ENCODE measurements around the gene GPC3.
"Not testable (repeated sequence)": the region's sequence is repeated elsewhere in the genome, so short reads cannot be mapped to it uniquely, and the experiment has no call there.

Gene GPC3

DNA sequence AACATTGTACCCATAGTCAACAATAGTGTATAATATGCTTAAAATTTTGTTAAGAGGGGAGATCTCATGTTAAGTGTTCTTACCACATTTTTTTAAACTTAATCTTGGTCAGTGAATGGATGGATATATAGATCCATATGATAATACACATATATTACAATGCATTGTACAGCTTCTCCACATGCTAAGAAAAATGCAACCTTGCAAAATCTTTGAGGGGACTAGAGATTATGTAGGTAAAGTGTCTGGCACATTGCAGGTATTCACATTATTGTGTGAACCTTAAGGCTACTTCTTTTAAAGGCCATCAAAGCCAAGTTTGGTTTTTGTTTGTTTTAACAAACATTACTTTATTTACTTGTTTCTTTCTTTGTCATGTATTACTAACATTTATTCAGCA is 10.4 kb upstream of the GPC3 start:
- no peak for DNase-seq (ENCODE audit: low read depth)

- no peak for DNase-seq (ENCODE audit: low read depth)
Observed at GRCh38 chrX:133994576-133994975, 9.2 kb upstream of the GPC3 start.

GRCh38 chrX:133992882-133993281 is 7.5 kb upstream of the GPC3 start:
- no peak for DNase-seq (ENCODE audit: low read depth)

DNA sequence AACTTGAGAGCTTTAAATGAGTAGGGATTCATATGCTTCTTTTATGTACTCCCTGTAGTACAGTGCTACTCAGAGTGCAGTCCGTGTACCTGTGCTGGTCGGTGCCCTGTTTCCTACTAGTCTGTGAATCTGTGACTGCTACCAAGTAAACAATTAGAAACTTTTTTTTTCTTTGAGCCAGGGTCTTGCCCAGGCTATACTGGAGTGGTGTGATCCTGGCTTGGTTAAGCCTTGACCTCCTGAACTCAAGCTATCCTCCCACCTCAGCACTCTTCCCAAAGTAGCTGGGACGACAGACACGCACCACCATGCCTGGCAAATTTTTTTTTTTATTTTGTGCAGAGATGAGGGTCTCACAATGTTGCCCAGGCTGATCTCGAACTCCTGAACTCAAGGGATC is 6.4 kb upstream of the GPC3 start:
- DNase-seq (ENCODE audit: low read depth), result no peak

DNA sequence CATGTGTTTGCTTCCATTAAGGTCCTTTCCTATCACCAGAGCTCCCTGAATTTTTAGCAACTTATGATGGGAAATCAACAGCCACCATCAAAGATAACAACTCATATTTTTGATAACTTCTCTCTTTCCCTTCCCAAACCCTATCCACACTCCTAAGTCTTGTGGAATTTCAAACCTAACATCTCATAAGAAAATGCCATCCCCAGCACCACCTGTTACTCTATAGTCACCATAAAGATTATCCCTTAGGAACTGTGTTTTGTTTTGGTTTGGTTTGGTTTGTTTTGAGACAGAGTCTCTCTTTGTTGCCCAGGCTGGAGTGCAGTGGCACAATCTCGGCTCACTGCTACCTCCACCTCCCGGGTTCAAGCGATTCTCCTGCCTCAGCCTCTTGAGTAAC is 5.7 kb upstream of the GPC3 start:
- DNase-seq (ENCODE audit: low read depth), result not testable (repeated sequence)

GRCh38 chrX:133989993-133990392 is 4.6 kb upstream of the GPC3 start:
- no peak for DNase-seq (ENCODE audit: low read depth)

DNA sequence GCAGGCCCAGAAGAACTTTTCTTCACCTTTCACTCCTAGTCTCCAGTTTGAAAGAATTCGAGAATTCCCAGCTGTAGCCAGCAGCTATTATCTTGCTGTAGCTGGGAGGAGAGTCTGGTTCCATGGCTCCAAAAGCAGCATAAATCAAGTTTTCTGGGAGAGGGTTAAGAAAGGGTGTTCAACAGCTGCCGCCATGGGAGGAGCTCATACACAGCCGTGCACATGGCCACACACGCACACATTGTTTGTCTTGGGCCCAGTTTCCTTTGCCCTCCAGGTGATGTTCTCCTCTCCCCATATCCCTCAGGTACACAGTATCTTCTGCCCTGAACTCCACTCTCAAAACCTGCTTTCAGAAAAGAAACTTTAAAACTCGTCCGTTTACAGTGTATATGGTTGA is 4.1 kb upstream of the GPC3 start:
- DNase-seq (ENCODE audit: low read depth), result no peak

DNA sequence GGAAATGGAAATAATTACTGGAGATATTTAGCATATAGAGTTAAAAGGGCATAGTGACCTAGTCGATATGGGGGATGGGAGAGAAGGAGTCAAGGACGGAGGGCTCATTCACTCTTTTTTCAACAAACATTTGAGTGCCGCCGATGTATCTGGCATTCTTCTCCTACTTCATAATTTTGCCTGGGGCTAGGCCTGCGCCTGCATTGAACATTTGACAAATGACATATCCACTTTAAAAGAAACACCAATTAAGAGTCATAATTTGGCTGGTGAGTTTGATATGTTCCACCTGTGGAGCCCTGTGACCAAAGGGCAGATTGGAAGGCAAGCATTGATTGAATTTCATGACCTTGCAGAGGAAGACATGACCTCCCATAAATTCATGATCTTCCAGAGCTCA is 2.6 kb upstream of the GPC3 start:
- no peak for DNase-seq (ENCODE audit: low read depth)

DNA sequence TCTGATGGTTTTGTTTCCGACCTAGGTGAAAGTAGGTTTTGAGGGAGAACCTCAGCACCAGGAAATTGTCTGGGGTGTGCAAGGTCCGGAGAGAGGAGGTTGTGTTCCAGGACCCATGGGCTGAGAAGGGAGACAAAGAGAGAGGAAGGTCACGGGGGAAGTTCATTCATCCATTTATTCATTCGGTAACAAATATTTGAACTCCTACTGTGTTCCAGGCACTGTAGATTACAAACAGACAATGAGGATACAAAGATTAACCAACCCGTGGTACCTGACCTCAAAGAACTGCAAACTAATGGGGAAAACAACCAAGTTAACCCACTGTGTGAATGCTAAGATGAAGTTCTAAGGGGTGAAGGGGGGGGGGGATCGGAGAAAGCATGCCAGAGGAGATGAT is 1.8 kb upstream of the GPC3 start:
- DNase-seq (ENCODE audit: low read depth), result no peak

- DNase-seq (ENCODE audit: low read depth), result no peak
Observed at GRCh38 chrX:133985967-133986683, 731 bp upstream of the GPC3 start.

DNA sequence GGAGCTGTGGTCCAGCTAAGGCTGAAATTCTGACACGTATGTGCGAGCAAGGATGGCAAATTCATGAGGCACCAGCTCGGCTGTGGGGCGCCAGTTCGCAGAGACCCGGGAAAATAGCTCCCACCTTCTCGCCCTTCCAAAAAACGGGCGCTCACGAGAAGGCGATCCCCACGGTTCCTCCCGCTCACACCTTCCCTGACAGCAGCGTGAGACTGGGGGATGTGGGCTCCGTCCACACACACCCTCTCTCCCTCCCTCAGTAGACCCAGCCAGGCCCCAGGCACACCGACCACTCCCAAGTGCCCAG is 584 bp downstream of the GPC3 start:
- no peak for DNase-seq (ENCODE audit: low read depth)

GRCh38 chrX:133983974-133984845 is 1.2 kb downstream of the GPC3 start:
- DNase-seq (ENCODE audit: low read depth), result no peak

DNA sequence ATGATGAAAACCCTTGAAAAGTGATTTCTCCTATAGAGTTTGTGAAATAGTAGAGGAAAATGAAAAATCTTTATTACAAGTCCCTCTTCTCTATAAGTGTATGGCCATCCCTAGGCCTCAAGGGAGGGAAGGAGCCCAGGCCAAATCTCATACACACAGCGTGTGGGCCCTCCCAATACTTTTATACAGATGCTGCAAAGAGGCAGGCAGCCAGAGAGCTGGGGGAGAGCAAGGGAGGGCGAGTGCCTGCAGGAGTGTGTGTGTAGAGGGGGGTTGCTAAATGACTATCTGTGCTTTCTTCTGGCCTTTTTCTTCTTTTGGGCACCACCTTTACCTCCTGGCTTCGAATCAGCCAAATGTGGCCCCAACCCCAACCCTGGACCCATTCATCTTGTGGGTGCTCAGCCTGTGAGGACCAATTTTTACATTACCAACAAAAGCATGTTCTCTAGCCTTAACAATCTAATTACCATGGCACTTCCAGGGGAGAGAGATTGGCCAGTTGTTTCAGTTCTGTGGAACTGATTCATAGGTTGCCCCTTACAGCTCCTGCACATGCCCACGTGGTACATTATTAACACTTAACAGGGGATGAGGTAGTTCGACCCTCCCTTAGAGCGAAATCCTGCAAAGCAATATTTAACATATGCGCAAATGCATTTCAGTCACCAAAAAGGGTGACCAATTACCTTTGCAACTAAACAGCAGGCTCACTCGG is 2.0 kb downstream of the GPC3 start:
- DNase-seq (ENCODE audit: low read depth), result no peak

DNA sequence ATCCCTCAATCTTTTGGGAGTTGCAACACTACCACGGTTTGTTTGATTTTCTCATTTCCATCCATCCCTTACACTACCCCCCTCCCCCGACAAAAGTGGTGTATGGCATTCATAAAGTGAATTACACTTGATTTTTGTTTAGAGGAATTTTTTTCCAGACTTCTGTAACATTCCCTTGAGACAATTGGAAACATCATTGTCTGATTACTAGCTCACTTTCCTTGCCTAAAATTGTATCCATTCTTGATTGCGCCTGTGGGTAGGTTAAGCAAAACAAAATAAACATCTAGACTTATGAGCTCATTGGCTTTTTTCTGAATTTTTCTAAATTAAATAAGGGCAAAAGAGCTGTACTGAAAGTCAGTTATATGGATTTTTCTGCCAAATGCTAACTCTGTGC is 3.5 kb downstream of the GPC3 start:
- no peak for DNase-seq (ENCODE audit: low read depth)

DNA sequence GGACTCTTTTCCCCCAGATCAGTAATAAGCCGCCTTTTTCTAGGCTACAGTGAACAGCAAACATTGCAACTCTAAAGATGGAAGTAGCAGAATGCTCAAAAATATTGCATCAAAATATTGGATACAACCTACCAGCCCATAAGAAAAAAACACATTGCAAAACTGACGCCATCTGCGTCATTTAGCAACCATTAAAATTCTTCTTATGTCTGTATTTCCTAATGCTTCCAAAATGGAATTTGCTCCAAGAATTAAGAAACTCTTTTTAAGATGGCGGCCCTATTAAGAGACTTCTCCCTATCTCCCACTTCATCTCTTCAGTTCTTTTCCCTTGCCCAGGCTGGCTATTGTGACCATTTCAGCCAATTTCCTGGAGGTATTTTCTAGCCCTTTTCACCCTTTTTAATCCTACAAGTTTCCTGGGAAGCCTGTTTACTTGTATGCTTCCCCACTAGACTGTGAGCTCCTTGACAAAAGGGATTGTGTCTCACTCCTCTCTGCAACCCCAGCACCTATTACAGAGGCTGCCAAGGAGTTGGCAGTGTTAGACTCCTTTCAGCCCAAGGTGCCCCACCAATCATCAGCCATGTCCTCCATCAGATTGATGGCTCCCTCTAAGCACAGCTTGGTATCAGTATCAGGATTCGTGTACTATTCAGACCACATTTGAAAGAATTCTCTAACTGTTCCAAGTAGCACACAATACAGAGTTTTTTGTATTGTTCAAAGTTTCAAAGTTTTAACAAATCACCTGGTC is 4.4 kb downstream of the GPC3 start:
- DNase-seq (ENCODE audit: low read depth), result no peak

GRCh38 chrX:133980406-133980805 is 5.0 kb downstream of the GPC3 start:
- no peak for DNase-seq (ENCODE audit: low read depth)

DNA sequence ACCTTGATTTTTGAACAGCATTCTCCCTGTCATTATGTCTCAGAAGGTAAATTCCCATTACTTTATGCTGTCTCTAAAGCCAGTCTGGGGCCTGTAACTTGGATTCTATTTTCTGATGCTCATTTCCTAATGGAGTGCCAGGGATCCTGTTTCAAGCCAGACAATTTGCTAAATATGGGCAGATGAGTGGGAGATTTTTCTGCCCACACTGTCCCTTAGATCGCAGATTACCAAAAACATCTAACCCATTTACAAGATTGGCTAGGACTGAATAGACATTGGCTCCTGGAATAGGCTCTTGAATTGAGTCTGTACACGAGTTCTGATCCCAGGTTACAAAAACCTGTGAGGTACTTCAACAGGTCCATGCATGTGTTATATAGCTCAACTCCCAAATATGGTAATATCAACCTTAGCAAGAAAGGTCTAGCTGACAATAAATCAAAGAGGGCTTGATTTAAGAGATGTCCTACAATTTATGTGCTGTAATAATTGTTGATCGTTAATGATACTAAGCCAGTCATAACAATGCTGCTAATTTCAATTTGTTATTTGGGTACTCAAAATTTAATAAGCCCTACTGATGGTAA is 5.7 kb downstream of the GPC3 start:
- DNase-seq (ENCODE audit: low read depth), result no peak

DNA sequence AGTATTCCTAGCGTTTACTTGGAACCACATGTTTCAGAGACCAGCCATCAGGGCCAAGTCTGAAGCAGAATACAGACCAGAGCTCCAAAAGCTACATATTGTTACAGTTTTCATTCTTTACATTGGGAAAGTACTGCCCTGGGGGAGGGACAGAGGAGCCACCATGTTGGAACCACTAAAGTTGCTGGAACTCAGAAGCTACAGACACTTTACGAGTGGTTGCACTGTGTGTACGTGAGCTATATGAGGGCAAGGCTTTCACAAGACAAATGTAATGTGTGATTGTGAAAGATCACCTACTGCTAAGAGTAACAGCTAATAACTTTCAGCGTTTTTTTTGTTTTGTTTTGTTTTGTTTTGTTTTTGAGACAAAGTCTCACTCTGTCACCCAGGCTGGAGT is 11.7 kb downstream of the GPC3 start:
- no peak for DNase-seq (ENCODE audit: low read depth)

GRCh38 chrX:133972916-133973315 is 12.5 kb downstream of the GPC3 start:
- no peak for DNase-seq (ENCODE audit: low read depth)

DNA sequence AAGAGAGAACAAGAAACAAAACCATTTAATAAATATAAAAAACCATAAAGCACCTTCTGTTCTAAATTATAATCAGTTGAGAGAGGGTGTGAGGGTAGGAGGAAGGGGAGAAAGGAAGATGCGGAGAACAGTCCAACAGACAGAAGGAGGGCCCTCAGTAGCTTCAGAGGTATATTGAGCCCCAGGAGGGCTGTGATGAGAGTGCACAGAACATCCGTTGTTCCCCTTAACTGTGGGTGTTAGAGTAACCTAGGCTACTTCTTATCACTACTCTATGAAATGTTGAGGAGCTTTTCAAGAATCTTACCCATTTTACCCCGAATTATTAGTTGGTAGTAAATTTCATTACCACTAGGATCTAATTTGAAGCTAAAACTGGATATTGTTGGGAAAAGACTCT is 13.8 kb downstream of the GPC3 start:
- DNase-seq (ENCODE audit: low read depth), result no peak

DNA sequence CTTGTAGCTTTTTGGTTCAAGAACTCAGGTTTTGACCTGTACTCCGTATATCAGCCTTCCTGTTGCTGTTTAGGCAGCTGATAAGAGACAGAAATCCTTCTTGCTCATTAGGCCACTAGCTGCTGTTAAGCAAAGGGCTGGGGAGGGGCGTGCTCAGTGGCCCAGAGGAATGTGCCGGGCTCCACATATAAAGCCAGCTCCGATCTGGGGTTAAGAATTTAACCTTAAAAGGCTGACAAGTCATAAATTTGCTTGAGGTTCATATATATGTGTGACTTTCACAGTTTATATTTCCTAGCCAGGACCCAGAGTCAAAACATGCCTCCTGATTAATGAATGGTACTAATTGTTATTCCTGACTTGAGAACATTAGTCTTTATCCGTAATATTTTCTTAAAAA is 15.3 kb downstream of the GPC3 start:
- DNase-seq (ENCODE audit: low read depth), result no peak

DNA sequence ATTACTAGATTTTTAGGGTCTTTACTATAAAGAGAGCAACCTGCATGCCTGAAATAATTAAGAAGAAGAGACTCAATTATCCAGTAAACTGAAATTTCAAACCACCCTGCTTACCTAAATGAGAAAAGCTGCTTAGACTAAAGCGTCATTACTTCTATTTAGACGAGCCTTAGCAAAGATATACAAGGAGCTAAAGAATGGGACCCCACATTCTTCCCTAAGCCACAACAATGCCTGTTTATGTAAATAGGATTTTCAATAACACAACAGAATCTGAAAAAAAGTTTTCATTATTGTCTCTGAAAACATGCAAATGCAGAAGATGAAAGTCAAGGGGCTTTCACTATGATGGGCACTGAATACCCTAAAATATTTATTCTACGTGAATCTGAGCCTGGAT is 16.2 kb downstream of the GPC3 start:
- DNase-seq (ENCODE audit: low read depth), result no peak
